HCT116 (cell line): ENCODE measurements around the gene AGBL3. TPM values are rescaled to one million over a fixed set of nuclear protein-coding genes. Genes with fewer than 3 reads are reported as not detected.

Source experiments
- ATAC-seq: fragments of 200-7000 bp; cut with Tn5 transposase; 2 replicates; pipeline ENCODE4 v1.9.1; 2020; ENCODE audit warnings: mild to moderate bottlenecking, moderate library complexity
- BruUV-seq: library from RNA; stranded (reverse); fragments of 400-500 nt; replicated peaks from 2 replicates; lab custom pipeline; 2021; lab: Mats Ljungman, UMichigan
- CTCF ChIA-PET: fragments of 300-600 bp; sonication (Branson Sonifier 250); formaldehyde crosslinking; loops from one replicate; lab custom pipeline; 2021; ENCODE audit warnings: antibody characterized with exemption; lab: Charles Lee
- POLR2A ChIA-PET: fragments of 300-600, 350-600 bp; sonication (Branson Sonifier 250); formaldehyde crosslinking; loops from one replicate; lab custom pipeline; 2021; ENCODE audit warnings: antibody characterized with exemption; lab: Charles Lee
- RAD21 ChIA-PET, 2 experiments: fragments of 300-600 bp; sonication (Branson Sonifier 250); formaldehyde crosslinking; loops; one replicate each; lab custom pipeline; 2023; ENCODE audit warnings: low total read pairs in 2 of 2; ENCODE audit not compliant: uncharacterized antibody in 2 of 2, unreplicated experiment in 2 of 2, low non-redundant PET in 1 of 2; lab: Charles Lee
- DNase-seq: peaks from one replicate; pipeline ENCODE4 v3.0.0-alpha.2; 2010; ENCODE audit warnings: low read depth, low spot score
- H2AFZ ChIP-seq: fragments of 200-600 bp; shearing (Covaris generic), sonication (generic); 2 replicates; pipeline ENCODE4 v1.6.1; 2017; ENCODE audit warnings: low read depth, mixed run types, mixed read lengths, antibody characterized with exemption, low read length; ENCODE audit not compliant: poor library complexity, severe bottlenecking
- H3K27ac ChIP-seq: 2 replicates; pipeline ENCODE4 v1.5.1; 2012; ENCODE audit warnings: low read depth, low read length
- H3K27me3 ChIP-seq: fragments of 200-600 bp; sonication (generic); 2 replicates; pipeline ENCODE4 v1.6.1; 2016; ENCODE audit warnings: mixed run types, low read length, mixed read lengths; ENCODE audit not compliant: insufficient read depth
- H3K36me3 ChIP-seq, 2 experiments: fragments of 200-500 bp in 1 of 2; fragments of 200-600 bp in 1 of 2; sonication (Bioruptor generic) in 1 of 2; sonication (generic) in 1 of 2; 2 replicates each; pipeline versions ENCODE4 v1.5.1 to v1.6.1; 2014 to 2016; ENCODE audit warnings: low read length in 2 of 2, inconsistent platforms in 1 of 2, mixed read lengths in 1 of 2, mixed run types in 1 of 2; ENCODE audit not compliant: insufficient read depth in 2 of 2, control insufficient read depth in 1 of 2
- H3K4me1 ChIP-seq, 2 experiments: fragments of 200-600 bp in 1 of 2; sonication (generic) in 1 of 2; 2 replicates each; pipeline versions ENCODE4 v1.5.1 to v1.6.1; 2012 to 2017; ENCODE audit warnings: low read length in 2 of 2, inconsistent platforms in 1 of 2, mild to moderate bottlenecking in 1 of 2, mixed read lengths in 1 of 2, mixed run types in 1 of 2, moderate library complexity in 1 of 2; ENCODE audit not compliant: insufficient read depth in 2 of 2, control insufficient read depth in 1 of 2
- H3K4me2 ChIP-seq: fragments of 200-600 bp; sonication (generic); 2 replicates; pipeline ENCODE4 v1.6.1; 2017; ENCODE audit warnings: mixed run types, low read length, mixed read lengths
- H3K4me3 ChIP-seq, 2 experiments: fragments of 200-600 bp in 1 of 2; sonication (generic) in 1 of 2; replicated peaks in 1 of 2; 2 replicates each; pipeline ENCODE4 v1.5.1; 2011 to 2016; ENCODE audit warnings: low read length in 2 of 2, control low read depth in 1 of 2, low read depth in 1 of 2, mild to moderate bottlenecking in 1 of 2, mixed read lengths in 1 of 2, mixed run types in 1 of 2
- H3K79me2 ChIP-seq: fragments of 200-600 bp; sonication (generic); 2 replicates; pipeline ENCODE4 v1.6.1; 2017; ENCODE audit warnings: mild to moderate bottlenecking, mixed run types, low read length, moderate library complexity, mixed read lengths; ENCODE audit not compliant: insufficient read depth
- H3K9ac ChIP-seq: fragments of 200-600 bp; sonication (generic); 2 replicates; pipeline ENCODE4 v1.6.1; 2016; ENCODE audit warnings: low read length, mixed read lengths
- H3K9me2 ChIP-seq: fragments of 200-600 bp; sonication (generic), shearing (Covaris generic); 2 replicates; pipeline ENCODE4 v1.6.1; 2017; ENCODE audit warnings: mixed run types, mild to moderate bottlenecking, moderate library complexity; ENCODE audit not compliant: insufficient read depth
- H3K9me3 ChIP-seq, 2 experiments: fragments of 200-500 bp in 1 of 2; fragments of 200-600 bp in 1 of 2; sonication (Bioruptor generic) in 1 of 2; sonication (generic) in 1 of 2; 2 replicates each; pipeline ENCODE4 v1.6.1; 2014 to 2017; ENCODE audit warnings: low read length in 2 of 2, mixed read lengths in 2 of 2, inconsistent platforms in 1 of 2, low read depth in 1 of 2, mild to moderate bottlenecking in 1 of 2, mixed run types in 1 of 2, moderate library complexity in 1 of 2; ENCODE audit not compliant: control insufficient read depth in 1 of 2, insufficient read depth in 1 of 2
- H4K20me1 ChIP-seq: fragments of 200-600 bp; sonication (generic), shearing (Covaris generic); 2 replicates; pipeline ENCODE4 v1.6.1; 2017; ENCODE audit warnings: mixed run types, mild to moderate bottlenecking, moderate library complexity; ENCODE audit not compliant: insufficient read depth
- CEBPB ChIP-seq: IDR thresholded peaks from 2 replicates; pipeline ENCODE4 v1.6.1; 2012; ENCODE audit warnings: low read depth
- ELF1 ChIP-seq: IDR thresholded peaks from 2 replicates; pipeline ENCODE4 v1.6.1; 2012; ENCODE audit warnings: low read depth, borderline replicate concordance
- EZH2 ChIP-seq: fragments of 200-600 bp; sonication (generic); IDR thresholded peaks from 2 replicates; pipeline ENCODE4 v1.6.1; 2017; ENCODE audit warnings: antibody characterized with exemption, mixed run types
- EZH2phosphoT487 ChIP-seq: fragments of 200-600 bp; IDR thresholded peaks from 2 replicates; pipeline ENCODE4 v1.6.1; 2018; ENCODE audit warnings: antibody characterized with exemption, borderline replicate concordance
- JUND ChIP-seq: IDR thresholded peaks from 2 replicates; pipeline ENCODE4 v1.6.1; 2012
- MAX ChIP-seq: IDR thresholded peaks from 2 replicates; pipeline ENCODE4 v1.6.1; 2012
- POLR2A ChIP-seq: IDR thresholded peaks from 2 replicates; pipeline ENCODE4 v1.7.0; 2011; ENCODE audit warnings: borderline replicate concordance; ENCODE audit not compliant: insufficient read depth, insufficient read length; ENCODE audit errors: extremely low read depth
- REST ChIP-seq: IDR thresholded peaks from 2 replicates; pipeline ENCODE4 v1.6.1; 2012; ENCODE audit warnings: low read depth
- SP1 ChIP-seq: IDR thresholded peaks from 2 replicates; pipeline ENCODE4 v1.6.1; 2012; ENCODE audit warnings: low read depth
- SRF ChIP-seq: IDR thresholded peaks from 2 replicates; pipeline ENCODE4 v1.6.1; 2012; ENCODE audit warnings: low read depth
- TCF7L2 ChIP-seq: IDR thresholded peaks from 2 replicates; pipeline ENCODE4 v1.7.0; 2011; ENCODE audit warnings: borderline replicate concordance, inconsistent platforms; ENCODE audit not compliant: insufficient read depth, insufficient read length; ENCODE audit errors: extremely low read depth
- ZBTB33 ChIP-seq: IDR thresholded peaks from 2 replicates; pipeline ENCODE4 v1.6.1; 2011; ENCODE audit warnings: mild to moderate bottlenecking, low read length, moderate library complexity; ENCODE audit not compliant: insufficient replicate concordance; ENCODE audit errors: extremely low read depth
- ZFX ChIP-seq: fragments of 450-650 bp; IDR thresholded peaks from 2 replicates; pipeline ENCODE4 v1.6.1; 2017
- intact Hi-C: fragments of 100-400 bp; cut with micrococcal nuclease; formaldehyde crosslinking; loops from 2 replicates; pipeline ENCODE4 v1.10.0; 2022
- total RNA-seq: library from RNA; stranded (reverse); gene quantifications from one replicate; pipeline ENCODE4 v1.2.1, GENCODE V29; 2021; ENCODE audit not compliant: unreplicated experiment

Gene AGBL3
- total RNA-seq, 1 experiment from 2014 or later: 1.9 TPM

GRCh38 chr7:135165862-135166261, 179.6 kb downstream of the AGBL3 start (continued):
- TF ChIP-seq ELF1: no peak
- no peak for TF ChIP-seq SP1
- no peak for TF ChIP-seq MAX
- no peak for TF ChIP-seq EZH2
- no peak for TF ChIP-seq TCF7L2
- no peak for TF ChIP-seq POLR2A
- no peak for TF ChIP-seq ZFX

- no TSS peak for BruUV-seq
These were observed 180.2 kb downstream of the AGBL3 start for GRCh38 chr7:135166338-135166990.

More at GRCh38 chr7:135166338-135166990, 180.2 kb downstream of the AGBL3 start:
- H3K36me3 ChIP-seq: peaks cover 7 to 40% of the 10 kb centered on the region in 2 experiments; a peak in 2 of 4 replicates
- ChIA-PET CTCF (no interaction called here), RAD21 (no interaction called here), POLR2A (no interaction called here)
- H3K4me3 ChIP-seq: no peak overlapping the region
- H4K20me1 ChIP-seq: peaks cover 3% of the 10 kb centered on the region; the same call in 1 of the 2 replicates
- DNase-seq (no peak), ATAC-seq (no peak)
- no peak overlapping the region for H3K9ac ChIP-seq
- H3K4me1 ChIP-seq: peaks cover 0 to 15% of the 10 kb centered on the region in 2 experiments; a peak in 2 of 4 replicates
- no peaks in the 10 kb centered on the region for H3K9me3 ChIP-seq
- H3K27me3 ChIP-seq: no peaks in the 10 kb centered on the region
- no peak overlapping the region for H2AFZ ChIP-seq
- no peaks in the 10 kb centered on the region for H3K9me2 ChIP-seq
- intact Hi-C loops: loop anchor here (10.0 kb wide), 2 partner anchors 272 to 472 kb away; no protein-coding TSS in a partner anchor
- no peak overlapping the region for H3K4me2 ChIP-seq
- no peak overlapping the region for H3K27ac ChIP-seq
- peaks cover 29% of the 10 kb centered on the region for H3K79me2 ChIP-seq
- TF ChIP-seq ZBTB33 (no peak), CEBPB (no peak), TCF7L2 (no peak), MAX (no peak), SP1 (no peak), REST (no peak), EZH2phosphoT487 (no peak), ELF1 (no peak), SRF (no peak), JUND (no peak)
